Fibroblast of lung (primary cell): ENCODE results near the gene SPEF1. TPM values are rescaled to one million over a fixed set of nuclear protein-coding genes. Genes with fewer than 3 reads are reported as not detected.

Experiments
- DNase-seq, 2 donors: peaks; one replicate each; pipeline versions ENCODE4 v3.0.0 to v3.0.0-alpha.2; 2010; ENCODE audit warnings: low read depth in 2 of 2
- H2AFZ ChIP-seq: 2 replicates; pipeline ENCODE4 v1.5.1; 2012; ENCODE audit warnings: low read length, control low read depth, inconsistent platforms
- H3K27ac ChIP-seq: 2 replicates; pipeline ENCODE4 v1.5.1; 2011; ENCODE audit warnings: low read length, control low read depth; ENCODE audit not compliant: insufficient read depth
- H3K27me3 ChIP-seq: 2 replicates; pipeline ENCODE4 v1.5.1; 2011; ENCODE audit warnings: mild to moderate bottlenecking, low read length; ENCODE audit not compliant: control insufficient read depth, insufficient read depth
- H3K36me3 ChIP-seq: 2 replicates; pipeline ENCODE4 v1.5.1; 2011; ENCODE audit warnings: low read length; ENCODE audit not compliant: control insufficient read depth, insufficient read depth
- H3K4me1 ChIP-seq: 2 replicates; pipeline ENCODE4 v1.5.1; 2011; ENCODE audit warnings: low read length; ENCODE audit not compliant: control insufficient read depth, insufficient read depth; ENCODE audit errors: extremely low read depth
- H3K4me2 ChIP-seq: 2 replicates; pipeline ENCODE4 v1.5.1; 2011; ENCODE audit warnings: low read length, control low read depth; ENCODE audit not compliant: insufficient read depth; ENCODE audit errors: extremely low read depth
- H3K4me3 ChIP-seq, 4 experiments: fragments of 200-600 bp in 1 of 4; sonication (generic) in 1 of 4; replicated peaks in 1 of 4; 2 replicates each; pipeline ENCODE4 v1.5.1; 2011 to 2016; ENCODE audit warnings: low read length in 4 of 4, low read depth in 3 of 4, mild to moderate bottlenecking in 3 of 4, control low read depth in 2 of 4, inconsistent platforms in 1 of 4, mixed read lengths in 1 of 4; ENCODE audit not compliant: insufficient read depth in 1 of 4; ENCODE audit errors: control extremely low read depth in 1 of 4
- H3K79me2 ChIP-seq: 2 replicates; pipeline ENCODE4 v1.5.1; 2012; ENCODE audit warnings: mild to moderate bottlenecking, low read length, inconsistent platforms; ENCODE audit not compliant: control insufficient read depth, insufficient read depth
- H3K9ac ChIP-seq: 2 replicates; pipeline ENCODE4 v1.5.1; 2011; ENCODE audit warnings: mild to moderate bottlenecking, low read length, control low read depth; ENCODE audit not compliant: insufficient read depth
- H3K9me3 ChIP-seq: 2 replicates; pipeline ENCODE4 v1.5.1; 2012; ENCODE audit warnings: low read depth, low read length; ENCODE audit not compliant: control insufficient read depth, insufficient read depth
- H4K20me1 ChIP-seq: 2 replicates; pipeline ENCODE4 v1.5.1; 2011; ENCODE audit warnings: low read length; ENCODE audit not compliant: control insufficient read depth, insufficient read depth; ENCODE audit errors: extremely low read depth
- CTCF ChIP-seq, 2 donors: IDR thresholded peaks in 1 of 2; conservative IDR thresholded peaks in 1 of 2; 1 replicate in 1 of 2; 2 replicates in 1 of 2; pipeline ENCODE4 v1.5.1; 2011 to 2012; ENCODE audit warnings: low read length in 2 of 2, control low read depth in 1 of 2, inconsistent platforms in 1 of 2, low read depth in 1 of 2, mild to moderate bottlenecking in 1 of 2
- EZH2 ChIP-seq: IDR thresholded peaks from 2 replicates; pipeline ENCODE4 v1.5.1; 2012; ENCODE audit warnings: low read length, control low read depth, mild to moderate bottlenecking; ENCODE audit errors: missing control alignments
- polyA plus RNA-seq, 2 donors: library from polyadenylated mRNA; depleted of rRNA in 1 of 2; stranded (reverse) in 1 of 2; unstranded in 1 of 2; fragments of >200 nt; gene quantifications; 2 replicates each; pipeline ENCODE4 v1.2.1, GENCODE V29; 2011 to 2012; ENCODE audit warnings: missing spikeins in 1 of 2
- total RNA-seq: library from RNA; depleted of rRNA; stranded (reverse); fragments of >200 nt; gene quantifications from 2 replicates; pipeline ENCODE4 v1.2.1, GENCODE V29; 2014

SPEF1 gene
- total and polyA plus RNA-seq, 2 donors (not counting 1 experiment from before 2014, with no cell fraction given): 0.07 to 0.17 TPM

- no peak for DNase-seq
- no peak overlapping the region for H3K9ac ChIP-seq
- no peak overlapping the region for H2AFZ ChIP-seq
- H3K36me3 ChIP-seq: no peaks in the 10 kb centered on the region
- H3K4me2 ChIP-seq: no peak overlapping the region
- no peaks in the 10 kb centered on the region for H3K79me2 ChIP-seq
- H4K20me1 ChIP-seq: no peaks in the 10 kb centered on the region
- no peak overlapping the region for H3K4me3 ChIP-seq
- no peaks in the 10 kb centered on the region for H3K9me3 ChIP-seq
- no peak for TF ChIP-seq CTCF (conservative IDR thresholded peaks at IDR 0.05 in 1 of 2, IDR thresholded peaks at IDR 0.05 in 1 of 2; ENCODE audit: low read depth in 1 of 2, low read length in 2 of 2)
- no peak for TF ChIP-seq EZH2
- peaks cover 4% of the 10 kb centered on the region for H3K4me1 ChIP-seq
- H3K27me3 ChIP-seq: peaks cover 24% of the 10 kb centered on the region
- no peak overlapping the region for H3K27ac ChIP-seq
Measured at GRCh38 chr20:3728354-3728753, 52.9 kb downstream of the SPEF1 start.

Other genes starting within 250 kb of the SPEF1 start
- not detected in 2 replicates for gene GFRA4, start 118.0 kb downstream of the SPEF1 start, total RNA-seq
- not detected in 2 replicates for gene GFRA4, start 118.0 kb downstream of the SPEF1 start, polyA plus RNA-seq
- 37.2 and 67.9 TPM in 2 replicates for gene ADAM33, start 99.4 kb downstream of the SPEF1 start, total RNA-seq
- 27.9 and 29.4 TPM in 2 replicates for gene ADAM33, start 99.4 kb downstream of the SPEF1 start, polyA plus RNA-seq
- not detected in 2 replicates for gene SIGLEC1, start 68.8 kb downstream of the SPEF1 start, total RNA-seq
- gene SIGLEC1, start 68.8 kb downstream of the SPEF1 start, polyA plus RNA-seq: not detected in 2 replicates
- 0.17 and 0.77 TPM in 2 replicates for gene HSPA12B, start 48.8 kb downstream of the SPEF1 start, total RNA-seq
- gene HSPA12B, start 48.8 kb downstream of the SPEF1 start, polyA plus RNA-seq: 0.02 and 0.08 TPM in 2 replicates
- gene ADISSP, start 13.7 kb downstream of the SPEF1 start, total RNA-seq: 17.2 and 23.5 TPM in 2 replicates
- 17.0 and 44.3 TPM in 2 replicates for gene ADISSP, start 13.7 kb downstream of the SPEF1 start, polyA plus RNA-seq
- gene CENPB, start 5.3 kb upstream of the SPEF1 start, total RNA-seq: 106 TPM in 2 replicates
- gene CENPB, start 5.3 kb upstream of the SPEF1 start, polyA plus RNA-seq: 32.6 and 52.7 TPM in 2 replicates
- 49.3 and 62.1 TPM in 2 replicates for gene CDC25B, start 14.9 kb upstream of the SPEF1 start, total RNA-seq
- gene CDC25B, start 14.9 kb upstream of the SPEF1 start, polyA plus RNA-seq: 38.2 and 86.1 TPM in 2 replicates
- 10.0 and 17.8 TPM in 2 replicates for gene AP5S1, start 39.1 kb upstream of the SPEF1 start, total RNA-seq
- gene AP5S1, start 39.1 kb upstream of the SPEF1 start, polyA plus RNA-seq: 11.8 and 12.2 TPM in 2 replicates
- 12.1 and 15.9 TPM in 2 replicates for gene MAVS, start 65.4 kb upstream of the SPEF1 start, total RNA-seq
- 14.4 and 16.4 TPM in 2 replicates for gene MAVS, start 65.4 kb upstream of the SPEF1 start, polyA plus RNA-seq
- gene PANK2, start 107.9 kb upstream of the SPEF1 start, total RNA-seq: 50.8 and 51.7 TPM in 2 replicates
- 32.0 and 33.7 TPM in 2 replicates for gene PANK2, start 107.9 kb upstream of the SPEF1 start, polyA plus RNA-seq
- gene RNF24, start 234.1 kb upstream of the SPEF1 start, total RNA-seq: 21.8 and 41.0 TPM in 2 replicates
- gene RNF24, start 234.1 kb upstream of the SPEF1 start, polyA plus RNA-seq: 19.1 and 34.2 TPM in 2 replicates